ENCODE data around the gene PPP1R14C. TPM values are rescaled to one million over a fixed set of nuclear protein-coding genes. Genes with fewer than 3 reads are reported as not detected.

Gene PPP1R14C
- polyA plus RNA-seq, 1 donor (not counting 4 experiments of a cell fraction or from before 2014, with no cell fraction given) = 50.6 TPM

GRCh38 chr6:150118203-150118602 lies 24.6 kb upstream of the PPP1R14C start:
- no peak for FAIRE-seq
- H3K4me3 ChIP-seq (ENCODE audit: control insufficient read depth in 2 of 3, extremely low read depth in 1 of 3, insufficient read depth in 2 of 3, low read depth in 1 of 3, low read length in 3 of 3) = no peak overlapping the region
- dilution Hi-C loops (cut with MboI; ENCODE audit: extremely low pct_ligation_motif_present, low sequenced_read_pairs) = no loop called here

GRCh38 chr6:150118627-150119026 lies 24.2 kb upstream of the PPP1R14C start:
- DNase-seq (ENCODE audit: low read depth, low spot score) (no peak), FAIRE-seq (no peak)
- no peaks in the 10 kb centered on the region for H3K9me1 ChIP-seq (ENCODE audit: control insufficient read depth, extremely low read depth, insufficient read depth, low read length)
- no peaks in the 10 kb centered on the region for H4K20me1 ChIP-seq (ENCODE audit: control insufficient read depth, extremely low read depth, insufficient read depth, low read length)
- dilution Hi-C loops (cut with MboI; ENCODE audit: extremely low pct_ligation_motif_present, low sequenced_read_pairs) = no loop called here
- H3K9ac ChIP-seq (ENCODE audit: control insufficient read depth, extremely low read depth, insufficient read depth, low read length) = no peak overlapping the region
- no peak overlapping the region for H2AFZ ChIP-seq (ENCODE audit: control insufficient read depth, low read length)
- no peak overlapping the region for H3K4me3 ChIP-seq (ENCODE audit: control insufficient read depth in 2 of 3, extremely low read depth in 1 of 3, insufficient read depth in 2 of 3, low read depth in 1 of 3, low read length in 3 of 3)
- H3K4me1 ChIP-seq (ENCODE audit: control insufficient read depth, extremely low read depth, insufficient read depth, low read length) = peaks cover 6% of the 10 kb centered on the region
- H3K4me2 ChIP-seq (ENCODE audit: control insufficient read depth, extremely low read depth, insufficient read depth, low read depth, low read length) = no peak overlapping the region
- H3K27ac ChIP-seq (ENCODE audit: control insufficient read depth, insufficient read depth, low read length) = no peak overlapping the region
- TF ChIP-seq CTCF (optimal IDR thresholded peaks at IDR 0.05 in 1 of 3, IDR thresholded peaks at IDR 0.05 in 1 of 3, conservative IDR thresholded peaks at IDR 0.05 in 1 of 3; ENCODE audit: extremely low read depth in 1 of 3, insufficient read depth in 2 of 3, low read length in 3 of 3) = no peak
- no peak for TF ChIP-seq EZH2 (IDR thresholded peaks at IDR 0.05; ENCODE audit: low read length)
- no peaks in the 10 kb centered on the region for H3K79me2 ChIP-seq (ENCODE audit: control insufficient read depth, insufficient read depth, low read length)
- H3K9me3 ChIP-seq (ENCODE audit: control insufficient read depth, low read depth, low read length) = no peaks in the 10 kb centered on the region
- H3K36me3 ChIP-seq (ENCODE audit: control insufficient read depth in 2 of 2, extremely low read depth in 1 of 2, insufficient read depth in 2 of 2, low read length in 2 of 2) = no peaks in the 10 kb centered on the region
- H3K27me3 ChIP-seq (ENCODE audit: control insufficient read depth, extremely low read depth, insufficient read depth, low read length) = no peaks in the 10 kb centered on the region

More at GRCh38 chr6:150118203-150118602, 24.6 kb upstream of the PPP1R14C start:
- no peaks in the 10 kb centered on the region for H3K79me2 ChIP-seq (ENCODE audit: control insufficient read depth, insufficient read depth, low read length)
- no peaks in the 10 kb centered on the region for H3K27me3 ChIP-seq (ENCODE audit: control insufficient read depth, extremely low read depth, insufficient read depth, low read length)
- H3K9ac ChIP-seq (ENCODE audit: control insufficient read depth, extremely low read depth, insufficient read depth, low read length) = no peak overlapping the region
- no peak overlapping the region for H3K27ac ChIP-seq (ENCODE audit: control insufficient read depth, insufficient read depth, low read length)
- H3K4me1 ChIP-seq (ENCODE audit: control insufficient read depth, extremely low read depth, insufficient read depth, low read length) = peaks cover 6% of the 10 kb centered on the region
- no peaks in the 10 kb centered on the region for H3K9me1 ChIP-seq (ENCODE audit: control insufficient read depth, extremely low read depth, insufficient read depth, low read length)
- H2AFZ ChIP-seq (ENCODE audit: control insufficient read depth, low read length) = no peak overlapping the region
- H3K9me3 ChIP-seq (ENCODE audit: control insufficient read depth, low read depth, low read length) = no peaks in the 10 kb centered on the region
- no peaks in the 10 kb centered on the region for H3K36me3 ChIP-seq (ENCODE audit: control insufficient read depth in 2 of 2, extremely low read depth in 1 of 2, insufficient read depth in 2 of 2, low read length in 2 of 2)
- no peak for DNase-seq (ENCODE audit: low read depth, low spot score)
- TF ChIP-seq CTCF (optimal IDR thresholded peaks at IDR 0.05 in 1 of 3, IDR thresholded peaks at IDR 0.05 in 1 of 3, conservative IDR thresholded peaks at IDR 0.05 in 1 of 3; ENCODE audit: extremely low read depth in 1 of 3, insufficient read depth in 2 of 3, low read length in 3 of 3) (no peak), EZH2 (IDR thresholded peaks at IDR 0.05; ENCODE audit: low read length) (no peak)
- no peaks in the 10 kb centered on the region for H4K20me1 ChIP-seq (ENCODE audit: control insufficient read depth, extremely low read depth, insufficient read depth, low read length)
- no peak overlapping the region for H3K4me2 ChIP-seq (ENCODE audit: control insufficient read depth, extremely low read depth, insufficient read depth, low read depth, low read length)

Measured in keratinocyte (primary cell).